Cardiac septum (tissue), 1 donor: ENCODE measurements around the gene RABEP2. TPM values are rescaled to one million over a fixed set of nuclear protein-coding genes. Genes with fewer than 3 reads are reported as not detected.
"Not testable (repeated sequence)": the region's sequence is repeated elsewhere in the genome, so short reads cannot be mapped to it uniquely, and the experiment has no call there.

Source experiments
- DNase-seq: peaks from one replicate; pipeline ENCODE4 v3.0.0-alpha.2; 2020; ENCODE audit warnings: low spot score
- intact Hi-C: fragments of 100-400 bp; cut with DNase I; formaldehyde crosslinking; loops from one replicate; pipeline ENCODE4 v1.14.0; 2022
- total RNA-seq: library from RNA; stranded (reverse); fragmentation: NEBNext Ultra II Directional; extraction: Animal tissue kit (Norgen Biotek cat#: 25700); gene quantifications from one replicate; pipeline ENCODE4 v1.2.1, GENCODE V29; 2021
- donor health status: DM: no; HTN: no; CAD: no.

The RABEP2 gene
- total RNA-seq, 1 donor from 2014 or later, result 14.3 TPM

DNA sequence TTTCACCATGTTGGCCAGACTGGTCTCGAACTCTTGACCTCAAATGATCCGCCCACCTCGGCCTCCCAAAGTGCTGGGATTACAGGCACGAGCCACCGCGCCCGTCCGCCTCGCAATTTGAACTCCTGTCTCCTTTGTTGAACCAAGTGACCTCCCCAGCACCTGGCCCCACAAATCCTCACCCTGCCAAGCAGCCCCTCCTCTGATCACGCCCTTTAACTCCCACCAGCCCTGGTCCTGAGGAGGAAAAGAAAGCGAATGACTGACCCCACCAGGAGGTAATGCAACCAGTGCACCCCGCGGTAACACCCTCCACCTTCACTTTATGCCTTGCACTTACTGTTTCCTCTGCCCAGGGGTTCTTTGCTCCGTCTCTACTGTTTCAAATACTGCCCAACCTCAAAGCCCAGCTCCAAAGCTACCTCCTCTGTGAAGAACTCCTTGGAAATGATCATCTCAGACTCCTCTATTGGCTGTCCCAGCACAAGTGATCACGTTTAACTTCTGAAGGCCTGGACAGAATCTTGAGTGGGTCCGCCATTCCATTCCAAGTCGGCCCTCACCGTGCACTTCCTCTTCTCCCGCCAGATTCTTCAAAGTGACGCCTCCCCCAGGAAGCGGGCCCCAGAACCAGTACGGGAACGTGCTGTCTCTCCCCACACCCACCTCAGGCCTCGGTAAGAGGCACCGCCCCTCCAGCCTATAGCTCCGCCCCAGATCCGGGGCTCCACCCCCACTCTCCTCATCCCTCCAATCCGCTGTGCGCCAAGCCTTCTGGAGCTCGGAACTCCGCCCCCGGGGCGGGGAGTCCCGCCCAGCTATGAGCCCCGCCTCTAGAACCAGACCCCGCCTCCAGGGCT is 11.1 kb upstream of the RABEP2 start:
- intact Hi-C loops, result no loop called here

DNA sequence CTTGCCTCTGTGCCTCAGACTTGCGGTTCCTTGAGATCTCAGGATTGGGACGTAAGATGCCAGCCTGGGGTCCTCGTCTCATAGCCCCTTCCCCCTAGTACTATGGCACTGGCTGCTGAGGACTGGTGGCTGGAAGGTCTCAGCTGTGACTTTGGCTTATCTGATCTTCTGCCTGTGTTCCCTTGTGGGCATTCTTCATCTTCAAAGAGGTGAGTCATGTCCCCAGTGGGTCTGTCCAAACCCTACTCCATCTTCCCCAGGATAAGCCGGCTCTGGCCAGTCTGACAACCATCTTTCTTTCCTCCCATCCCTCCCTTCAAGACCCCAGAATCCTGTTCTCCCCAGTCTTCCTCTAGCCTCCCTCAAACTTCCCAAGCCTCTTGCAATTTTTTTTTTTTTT is 10.3 kb upstream of the RABEP2 start:
- intact Hi-C loops, result no loop called here

More for the DNA sequence above, 11.1 kb upstream of the RABEP2 start:
- peak; percentile 93 for DNase-seq

GRCh38 chr16:28933171-28933570 is 8.1 kb upstream of the RABEP2 start:
- intact Hi-C loops, result no loop called here
- no peak for DNase-seq

More for the DNA sequence above, 10.3 kb upstream of the RABEP2 start:
- DNase-seq, result no peak

DNA sequence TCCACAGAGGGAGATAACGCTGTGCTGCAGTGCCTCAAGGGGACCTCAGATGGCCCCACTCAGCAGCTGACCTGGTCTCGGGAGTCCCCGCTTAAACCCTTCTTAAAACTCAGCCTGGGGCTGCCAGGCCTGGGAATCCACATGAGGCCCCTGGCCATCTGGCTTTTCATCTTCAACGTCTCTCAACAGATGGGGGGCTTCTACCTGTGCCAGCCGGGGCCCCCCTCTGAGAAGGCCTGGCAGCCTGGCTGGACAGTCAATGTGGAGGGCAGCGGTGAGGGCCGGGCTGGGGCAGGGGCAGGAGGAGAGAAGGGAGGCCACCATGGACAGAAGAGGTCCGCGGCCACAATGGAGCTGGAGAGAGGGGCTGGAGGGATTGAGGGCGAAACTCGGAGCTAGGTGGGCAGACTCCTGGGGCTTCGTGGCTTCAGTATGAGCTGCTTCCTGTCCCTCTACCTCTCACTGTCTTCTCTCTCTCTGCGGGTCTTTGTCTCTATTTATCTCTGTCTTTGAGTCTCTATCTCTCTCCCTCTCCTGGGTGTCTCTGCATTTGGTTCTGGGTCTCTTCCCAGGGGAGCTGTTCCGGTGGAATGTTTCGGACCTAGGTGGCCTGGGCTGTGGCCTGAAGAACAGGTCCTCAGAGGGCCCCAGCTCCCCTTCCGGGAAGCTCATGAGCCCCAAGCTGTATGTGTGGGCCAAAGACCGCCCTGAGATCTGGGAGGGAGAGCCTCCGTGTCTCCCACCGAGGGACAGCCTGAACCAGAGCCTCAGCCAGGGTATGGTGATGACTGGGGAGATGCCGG is 7.5 kb upstream of the RABEP2 start:
- intact Hi-C loops, result no loop called here

GRCh38 chr16:28931801-28932225 is 6.8 kb upstream of the RABEP2 start, which contains the start of gene CD19:
Gene CD19, plus strand, starts transcription at chr16:28931971. Its CDS starts 30 bp downstream, at chr16:28932001.
- DNase-seq, result no peak
- intact Hi-C loops, result no loop called here

More for the DNA sequence above, 7.5 kb upstream of the RABEP2 start:
- no peak for DNase-seq

- intact Hi-C loops, result no loop called here
- DNase-seq, result no peak
Observed at GRCh38 chr16:28930652-28931051, 5.6 kb upstream of the RABEP2 start.

GRCh38 chr16:28930203-28930602 is 5.2 kb upstream of the RABEP2 start:
- intact Hi-C loops, result no loop called here
- no peak for DNase-seq

GRCh38 chr16:28927815-28928214 is 2.8 kb upstream of the RABEP2 start:
- intact Hi-C loops, result no loop called here
- DNase-seq, result no peak

DNA sequence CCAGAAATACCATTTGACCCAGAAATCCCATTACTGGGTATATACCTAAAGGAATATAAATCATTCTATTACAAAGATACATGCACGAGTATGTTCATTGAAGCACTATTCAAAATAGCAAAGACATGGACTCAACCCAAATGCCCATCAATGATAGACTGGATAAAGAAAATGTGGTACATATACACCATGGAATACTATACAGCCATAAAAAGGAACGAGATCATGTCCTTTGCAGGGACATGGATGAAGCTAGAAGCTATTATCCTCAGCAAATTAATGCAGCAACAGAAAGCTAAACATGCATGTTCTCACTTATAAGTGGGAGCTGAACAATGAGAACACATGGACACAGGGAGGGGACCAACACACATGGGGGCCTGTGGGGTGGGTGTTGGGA is 1.2 kb upstream of the RABEP2 start:
- intact Hi-C loops, DNase-seq: not testable (repeated sequence)

DNA sequence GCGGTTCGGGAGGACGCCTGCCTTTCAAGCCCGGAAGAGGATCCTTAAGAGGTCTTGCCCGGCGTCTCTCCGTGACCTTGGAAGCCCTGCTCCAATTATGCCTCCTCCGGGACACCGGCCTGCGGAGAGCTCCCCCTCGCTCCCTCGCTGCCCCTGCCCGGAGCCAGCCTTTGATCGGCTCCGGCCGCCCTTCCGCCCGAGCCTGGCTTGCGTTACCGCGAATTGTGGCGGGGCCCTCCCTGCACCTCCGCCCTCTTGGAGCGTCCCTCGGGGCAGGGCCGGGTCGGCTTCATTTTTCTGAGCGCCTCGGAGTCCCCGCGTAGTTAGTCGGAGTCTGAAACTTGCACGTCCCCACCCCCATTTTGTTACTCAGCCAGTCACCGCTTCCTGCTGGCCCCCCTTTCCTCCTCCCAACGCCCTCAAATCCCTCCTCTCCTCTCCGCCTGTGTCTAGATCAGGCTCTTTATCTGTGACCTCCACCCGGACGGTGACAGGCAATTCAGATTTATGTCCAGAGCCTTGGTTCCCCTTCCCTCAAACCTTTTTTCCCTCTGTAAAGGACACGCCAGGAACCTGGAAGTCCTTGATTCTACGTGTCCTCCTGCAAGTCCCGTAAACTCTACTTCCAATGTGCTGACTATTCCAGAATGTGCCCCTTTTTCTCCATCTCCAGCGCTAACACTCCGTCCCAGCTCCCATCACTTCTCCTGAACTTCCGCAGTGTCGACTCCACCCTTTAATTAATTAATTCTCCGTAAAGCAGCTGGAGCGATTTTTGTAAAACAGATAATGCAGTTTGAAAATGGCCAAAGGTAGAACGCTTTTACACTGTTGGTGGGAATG is 569 bp upstream of the RABEP2 start:
- intact Hi-C loops, result loop anchor here (2.0 kb wide), 2 partner anchors 25 to 79 kb away; partner anchors contain the start of genes NFATC2IP and TUFM
- DNase-seq, result peak; percentile 89

DNA sequence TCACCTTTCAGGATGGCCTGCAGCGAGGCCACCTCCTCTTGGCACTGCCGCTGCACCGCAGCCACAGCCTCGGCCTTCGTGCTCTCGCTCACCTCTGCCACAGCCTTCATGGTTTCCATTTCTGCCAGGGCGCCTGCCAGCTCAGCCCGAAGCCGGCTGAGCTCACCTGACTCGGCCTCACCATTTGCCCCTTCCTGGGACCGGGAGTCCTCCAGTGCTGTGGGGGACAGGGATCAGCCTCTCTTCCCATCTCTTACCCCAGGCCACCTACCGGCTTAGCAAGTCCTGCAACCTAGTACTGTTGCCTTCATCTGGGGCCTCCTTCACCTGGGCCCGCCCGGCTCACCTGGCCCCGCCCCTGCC is 658 bp downstream of the RABEP2 start:
- intact Hi-C loops, result loop anchor here (2.0 to 5.0 kb wide), 3 partner anchors 26 to 78 kb away; partner anchors contain the start of genes NFATC2IP and TUFM
- no peak for DNase-seq

GRCh38 chr16:28923652-28924398 is 1.2 kb downstream of the RABEP2 start:
- intact Hi-C loops, result loop anchor here (2.0 to 5.0 kb wide), 3 partner anchors 27 to 77 kb away; partner anchors contain the start of genes NFATC2IP and TUFM

GRCh38 chr16:28923231-28923587 is 1.8 kb downstream of the RABEP2 start:
- intact Hi-C loops, result loop anchor here (5.0 kb wide), 1 partner anchor 41 kb away; no protein-coding TSS in a partner anchor
- DNase-seq, result no peak

More at GRCh38 chr16:28923652-28924398, 1.2 kb downstream of the RABEP2 start:
- DNase-seq, result no peak

DNA sequence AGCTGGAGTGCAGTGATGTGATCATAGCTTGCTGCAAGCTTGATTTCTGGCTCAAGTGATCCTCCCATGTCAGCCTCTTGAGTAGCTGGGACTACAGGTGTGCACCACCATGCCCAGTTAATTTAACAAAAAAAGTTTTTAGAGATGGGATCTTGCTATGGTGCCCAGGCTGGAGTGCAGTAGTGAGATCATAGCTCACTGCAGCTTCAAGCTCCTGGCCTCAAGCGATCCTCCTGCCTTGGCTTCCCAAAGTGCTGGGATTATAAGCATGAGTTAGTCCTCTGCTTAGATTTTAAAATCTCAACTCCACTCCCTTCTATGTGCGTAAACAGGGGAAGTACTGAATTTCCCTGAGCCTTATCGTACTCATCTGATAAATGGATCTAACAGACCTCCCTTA is 6.3 kb downstream of the RABEP2 start:
- DNase-seq, result no peak
- intact Hi-C loops, result no loop called here

DNA sequence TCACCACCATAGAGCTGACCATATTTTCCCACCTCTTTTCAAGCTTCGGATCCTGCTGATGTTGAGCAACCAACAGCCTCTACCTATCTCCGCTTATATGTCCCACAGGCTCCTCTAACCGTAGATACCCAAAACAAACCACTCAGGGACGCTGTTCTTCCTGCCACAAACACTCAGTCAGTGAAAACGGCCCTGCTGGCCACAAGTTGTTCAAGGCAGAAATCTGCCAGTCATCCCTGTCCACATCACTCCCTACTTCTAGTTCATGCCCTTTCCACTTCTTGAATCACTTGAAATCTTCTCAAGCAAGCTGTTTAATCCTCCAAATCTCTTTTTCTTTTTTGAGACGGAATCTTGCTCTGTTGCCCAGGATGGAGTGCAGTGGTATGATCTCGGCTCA is 7.9 kb downstream of the RABEP2 start:
- intact Hi-C loops, result no loop called here
- DNase-seq, result no peak

- intact Hi-C loops, result no loop called here
- no peak for DNase-seq
Observed at GRCh38 chr16:28915181-28915580, 9.9 kb downstream of the RABEP2 start.

GRCh38 chr16:28913946-28914724 is 10.9 kb downstream of the RABEP2 start:
- DNase-seq, result no peak
- intact Hi-C loops, result no loop called here

DNA sequence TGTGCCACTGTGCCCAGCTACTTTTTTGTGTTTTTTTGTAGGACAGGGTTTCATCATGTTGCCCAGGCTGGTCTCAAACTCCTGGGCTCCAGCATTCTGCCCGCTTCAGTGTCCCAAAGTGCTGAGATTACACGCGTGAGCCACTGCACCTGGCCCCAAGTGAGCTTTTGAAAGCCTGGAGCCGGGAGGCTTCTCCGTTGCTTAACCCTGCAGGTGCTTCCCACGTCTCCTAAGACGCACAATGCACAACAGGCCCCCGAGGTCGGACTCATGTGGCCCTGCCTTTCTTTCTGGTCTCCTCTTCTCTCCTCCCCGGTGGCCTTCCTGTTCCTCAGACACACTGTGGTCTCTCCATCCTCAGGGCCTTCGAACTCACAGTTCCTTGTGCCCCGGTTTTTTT is 12.5 kb downstream of the RABEP2 start:
- intact Hi-C loops, result no loop called here
- no peak for DNase-seq
